Type B pancreatic cell (in vitro differentiated cells): ENCODE results near the gene RAD51B. TPM values are rescaled to one million over a fixed set of nuclear protein-coding genes. Genes with fewer than 3 reads are reported as not detected.
"Not testable (repeated sequence)": the region's sequence is repeated elsewhere in the genome, so short reads cannot be mapped to it uniquely, and the experiment has no call there.

Experiments
- DNase-seq: peaks from one replicate; pipeline ENCODE4 v3.0.0; 2021; ENCODE audit warnings: mixed read lengths; ENCODE audit not compliant: unreplicated experiment; ENCODE audit errors: extremely low spot score
- H3K27ac Mint-ChIP-seq: 2 replicates; pipeline ENCODE4 v1.8.0; 2021; ENCODE audit warnings: mild to moderate bottlenecking, mixed read lengths
- H3K27me3 Mint-ChIP-seq: 2 replicates; pipeline ENCODE4 v1.8.0; 2021; ENCODE audit warnings: mixed read lengths
- H3K36me3 Mint-ChIP-seq: 2 replicates; pipeline ENCODE4 v1.8.0; 2021; ENCODE audit warnings: mixed read lengths
- H3K4me1 Mint-ChIP-seq: one replicate; pipeline ENCODE4 v1.8.0; 2021; ENCODE audit warnings: mixed read lengths; ENCODE audit not compliant: unreplicated experiment
- H3K4me3 Mint-ChIP-seq: 2 replicates; pipeline ENCODE4 v1.8.0; 2021; ENCODE audit warnings: mild to moderate bottlenecking, mixed read lengths
- H3K9me3 Mint-ChIP-seq: 2 replicates; pipeline ENCODE4 v1.8.0; 2021; ENCODE audit warnings: mixed read lengths
- CTCF ChIP-seq: fragments of 200-600 bp; sonication (generic); conservative IDR thresholded peaks from 2 replicates; pipeline ENCODE4 v1.5.0; 2021; ENCODE audit warnings: antibody characterized with exemption, mild to moderate bottlenecking
- total RNA-seq: library from RNA; stranded (reverse); gene quantifications from 2 replicates; pipeline ENCODE4 v1.2.1, GENCODE V29; 2021; ENCODE audit warnings: low replicate concordance

Gene RAD51B
- total RNA-seq, 1 donor from 2014 or later = 27.3 TPM

- Mint-ChIP-seq H3K4me3 (no peak overlapping the region), H3K9me3 (peaks cover 37% of the 10 kb centered on the region), H3K36me3 (peaks cover 31% of the 10 kb centered on the region), H3K4me1 (no peaks in the 10 kb centered on the region), H3K27me3 (no peaks in the 10 kb centered on the region), H3K27ac (no peak overlapping the region)
- no peak for TF ChIP-seq CTCF
- no peak for DNase-seq
These were observed 207.7 kb downstream of the RAD51B start for GRCh38 chr14:68027276-68027675.

- Mint-ChIP-seq H3K9me3 (peaks cover 31% of the 10 kb centered on the region), H3K36me3 (peaks cover 37% of the 10 kb centered on the region), H3K27me3 (no peaks in the 10 kb centered on the region), H3K4me3 (no peak overlapping the region), H3K27ac (no peak overlapping the region), H3K4me1 (peaks cover 6% of the 10 kb centered on the region)
- DNase-seq = no peak
- no peak for TF ChIP-seq CTCF
These were observed 208.5 kb downstream of the RAD51B start for GRCh38 chr14:68028075-68028474.

- Mint-ChIP-seq H3K9me3 (peaks cover 36% of the 10 kb centered on the region), H3K4me1 (peaks cover 18% of the 10 kb centered on the region), H3K36me3 (peaks cover 33% of the 10 kb centered on the region)
- H3K27ac Mint-ChIP-seq, H3K27me3 Mint-ChIP-seq, H3K4me3 Mint-ChIP-seq, DNase-seq: not testable (repeated sequence)
These were observed 211.4 kb downstream of the RAD51B start for GRCh38 chr14:68031011-68031410.

GRCh38 chr14:68032154-68032553, 212.6 kb downstream of the RAD51B start:
- Mint-ChIP-seq H3K27ac (no peak overlapping the region), H3K4me3 (no peak overlapping the region), H3K36me3 (peaks cover 33% of the 10 kb centered on the region), H3K4me1 (peaks cover 23% of the 10 kb centered on the region), H3K9me3 (peaks cover 28% of the 10 kb centered on the region), H3K27me3 (no peaks in the 10 kb centered on the region)
- DNase-seq = no peak
- no peak for TF ChIP-seq CTCF

- TF ChIP-seq CTCF = no peak
- H3K27ac Mint-ChIP-seq = no peak overlapping the region
These were observed 213.9 kb downstream of the RAD51B start for GRCh38 chr14:68033336-68033932.

GRCh38 chr14:68034896-68035295, 215.3 kb downstream of the RAD51B start:
- peaks cover 20% of the 10 kb centered on the region for H3K9me3 Mint-ChIP-seq
- no peak overlapping the region for H3K27ac Mint-ChIP-seq
- H3K4me3 Mint-ChIP-seq = no peak overlapping the region
- H3K4me1 Mint-ChIP-seq = peaks cover 33% of the 10 kb centered on the region
- TF ChIP-seq CTCF = no peak
- peaks cover 29% of the 10 kb centered on the region for H3K36me3 Mint-ChIP-seq
- no peaks in the 10 kb centered on the region for H3K27me3 Mint-ChIP-seq
- no peak for DNase-seq

More at GRCh38 chr14:68033336-68033932, 213.9 kb downstream of the RAD51B start:
- Mint-ChIP-seq H3K4me1 (peaks cover 29% of the 10 kb centered on the region), H3K36me3 (peaks cover 37% of the 10 kb centered on the region), H3K27me3 (no peaks in the 10 kb centered on the region), H3K9me3 (peaks cover 26% of the 10 kb centered on the region), H3K4me3 (no peak overlapping the region)
- DNase-seq = no peak
